Tibial nerve (tissue), 4 donors: ENCODE data around the gene TUFM. TPM values are rescaled to one million over a fixed set of nuclear protein-coding genes. Genes with fewer than 3 reads are reported as not detected.
"Not testable (repeated sequence)": the region's sequence is repeated elsewhere in the genome, so short reads cannot be mapped to it uniquely, and the experiment has no call there.

ENCODE experiments used
- DNase-seq, 2 donors: peaks; one replicate each; pipeline ENCODE4 v3.0.0-alpha.2; 2019; ENCODE audit warnings: low spot score in 2 of 2
- H3K27ac ChIP-seq, 4 donors: fragments of 200-600 bp; sonication (generic) in 3 of 4; one replicate each; pipeline ENCODE4 v1.5.1; 2017 to 2019; ENCODE audit warnings: mild to moderate bottlenecking in 1 of 4
- H3K27me3 ChIP-seq, 2 donors: fragments of 200-600 bp; sonication (generic) in 1 of 2; one replicate each; pipeline versions ENCODE4 v1.5.1 to v1.6.0; 2017 to 2019
- H3K36me3 ChIP-seq, 3 donors: fragments of 200-600 bp; sonication (generic); one replicate each; pipeline ENCODE4 v1.5.1; 2018 to 2019
- H3K4me1 ChIP-seq, 4 donors: fragments of 200-600 bp; sonication (generic) in 3 of 4; one replicate each; pipeline ENCODE4 v1.5.1; 2017 to 2019
- H3K4me3 ChIP-seq, 4 donors: fragments of 200-600 bp; sonication (generic) in 3 of 4; one replicate each; pipeline ENCODE4 v1.5.1; 2017 to 2019; ENCODE audit warnings: mild to moderate bottlenecking in 1 of 4, moderate library complexity in 1 of 4
- H3K9me3 ChIP-seq, 4 donors: fragments of 200-600 bp; sonication (generic) in 3 of 4; one replicate each; pipeline ENCODE4 v1.5.1; 2017 to 2019
- EP300 ChIP-seq, 2 donors: sonication (generic); formaldehyde crosslinking; IDR thresholded peaks; one replicate each; pipeline ENCODE4 v1.6.1; 2017; ENCODE audit warnings: antibody characterized with exemption in 2 of 2, mild to moderate bottlenecking in 1 of 2
- POLR2A ChIP-seq, 2 donors: fragments of 450-650 bp; IDR thresholded peaks; one replicate each; pipeline ENCODE4 v1.6.1; 2017; ENCODE audit warnings: antibody characterized with exemption in 2 of 2, mild to moderate bottlenecking in 2 of 2, moderate library complexity in 2 of 2
- WGBS, 2 donors: methylation state at CpG; one replicate each; pipeline ENCODE4 v1.1.5; 2018; 5-methylcytosine and 5-hydroxymethylcytosine counted together
- small RNA-seq: library from RNA; depleted of rRNA; stranded (forward); fragments of <200 nt; gene quantifications from one replicate; pipeline ENCODE3, GENCODE V24; 2016
- total RNA-seq, 4 donors: library from RNA; depleted of rRNA; stranded (reverse); fragments of >200 nt; gene quantifications; one replicate each; pipeline ENCODE4 v1.1.0, GENCODE V29; 2016
- TF ChIP-seq, protein P1 (sequence below), 5 experiments: fragments of 200-600 bp in 3 of 5; fragments of 450-650 bp in 2 of 5; sonication (generic) in 3 of 5; IDR thresholded peaks; one replicate each; pipeline ENCODE4 v1.5.1; 2016 to 2019; ENCODE audit warnings: antibody characterized with exemption in 5 of 5, mild to moderate bottlenecking in 3 of 5, moderate library complexity in 2 of 5

The TUFM gene
- total RNA-seq, 4 donors from 2014 or later = 88.1 to 136 (median 116) TPM

DNA sequence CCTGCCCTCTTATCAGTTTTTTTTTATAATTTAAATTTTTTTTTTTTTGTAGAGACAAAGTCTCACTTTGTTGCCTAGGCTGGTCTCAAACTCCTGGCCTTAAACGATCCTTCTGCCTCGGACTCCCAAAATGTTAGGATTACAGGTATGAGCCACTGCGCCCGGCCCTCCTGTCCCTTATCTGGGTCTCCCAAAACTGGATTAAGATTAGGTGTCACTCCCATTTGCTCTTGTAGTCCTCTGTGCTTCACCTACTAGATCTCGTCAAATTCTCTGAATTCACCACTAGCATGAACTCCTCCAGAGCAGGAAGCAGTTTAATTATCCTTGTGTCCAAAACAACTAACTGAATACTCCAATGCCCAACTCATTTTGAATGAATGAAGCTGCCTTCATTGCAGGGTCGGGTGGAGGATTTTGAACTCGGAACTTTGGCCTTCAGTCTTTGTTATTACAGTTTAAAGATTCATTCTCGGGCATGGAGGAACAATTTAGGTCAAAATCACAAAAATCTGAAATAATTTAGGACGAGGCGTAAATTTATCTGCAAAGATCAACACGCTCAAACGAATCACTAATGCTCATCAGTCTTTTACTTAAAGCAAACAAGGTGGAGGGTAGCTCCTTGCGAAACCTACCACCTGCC is 24.2 kb downstream of the TUFM start:
- DNase-seq = no peak
- no peaks in the 10 kb centered on the region for H3K27me3 ChIP-seq
- peaks cover 0 to 34% (median 12%) of the 10 kb centered on the region in 4 donors for H3K4me1 ChIP-seq
- 27 to 29% methylated on average over 13 of the region's 13 CpGs for WGBS, 2 donors
- H3K9me3 ChIP-seq = no peaks in the 10 kb centered on the region
- peak overlapping the region; percentile 97 to 100 (median 100) for H3K27ac ChIP-seq
- peak overlapping the region; percentile 96 to 100 (median 100) for H3K4me3 ChIP-seq
- H3K36me3 ChIP-seq = peaks cover 0 to 28% (median 8%) of the 10 kb centered on the region in 3 donors
- TF ChIP-seq POLR2A (IDR thresholded peaks at IDR 0.05) (no peak), EP300 (IDR thresholded peaks at IDR 0.05) (no peak)
- TF ChIP-seq, protein P1, sequence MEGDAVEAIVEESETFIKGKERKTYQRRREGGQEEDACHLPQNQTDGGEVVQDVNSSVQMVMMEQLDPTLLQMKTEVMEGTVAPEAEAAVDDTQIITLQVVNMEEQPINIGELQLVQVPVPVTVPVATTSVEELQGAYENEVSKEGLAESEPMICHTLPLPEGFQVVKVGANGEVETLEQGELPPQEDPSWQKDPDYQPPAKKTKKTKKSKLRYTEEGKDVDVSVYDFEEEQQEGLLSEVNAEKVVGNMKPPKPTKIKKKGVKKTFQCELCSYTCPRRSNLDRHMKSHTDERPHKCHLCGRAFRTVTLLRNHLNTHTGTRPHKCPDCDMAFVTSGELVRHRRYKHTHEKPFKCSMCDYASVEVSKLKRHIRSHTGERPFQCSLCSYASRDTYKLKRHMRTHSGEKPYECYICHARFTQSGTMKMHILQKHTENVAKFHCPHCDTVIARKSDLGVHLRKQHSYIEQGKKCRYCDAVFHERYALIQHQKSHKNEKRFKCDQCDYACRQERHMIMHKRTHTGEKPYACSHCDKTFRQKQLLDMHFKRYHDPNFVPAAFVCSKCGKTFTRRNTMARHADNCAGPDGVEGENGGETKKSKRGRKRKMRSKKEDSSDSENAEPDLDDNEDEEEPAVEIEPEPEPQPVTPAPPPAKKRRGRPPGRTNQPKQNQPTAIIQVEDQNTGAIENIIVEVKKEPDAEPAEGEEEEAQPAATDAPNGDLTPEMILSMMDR (IDR thresholded peaks at IDR 0.05) = no peak

DNA sequence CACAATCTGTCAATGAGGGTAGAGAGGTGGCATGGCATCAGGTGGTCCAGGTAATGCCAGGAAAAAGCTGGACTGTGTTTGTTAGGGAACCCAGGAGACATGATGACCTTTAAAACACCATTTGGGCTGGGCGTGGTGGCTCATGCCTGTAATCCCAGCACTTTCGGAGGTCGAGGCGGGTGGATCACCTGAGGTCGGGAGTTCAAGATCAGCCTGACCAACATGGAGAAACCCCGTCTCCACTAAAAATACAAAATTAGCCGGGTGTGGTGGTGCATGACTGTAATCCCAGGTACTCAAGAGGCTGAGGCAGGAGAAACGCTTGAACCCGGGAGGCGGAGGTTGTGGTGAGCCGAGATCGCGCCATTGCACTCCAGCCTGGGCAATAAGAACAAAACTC is 25.6 kb downstream of the TUFM start:
- Histone ChIP-seq H3K4me1 (peaks cover 0 to 26% (median 11%) of the 10 kb centered on the region in 4 donors), H3K36me3 (peaks cover 0 to 24% (median 0%) of the 10 kb centered on the region in 3 donors), H3K27ac (peak overlapping the region in 1 of 4 donors; percentile 40)
- not testable (repeated sequence) for H3K9me3 ChIP-seq, H3K27me3 ChIP-seq, DNase-seq, H3K4me3 ChIP-seq
- WGBS, 2 donors = 92 to 97% methylated on average over 13 of the region's 13 CpGs

DNA sequence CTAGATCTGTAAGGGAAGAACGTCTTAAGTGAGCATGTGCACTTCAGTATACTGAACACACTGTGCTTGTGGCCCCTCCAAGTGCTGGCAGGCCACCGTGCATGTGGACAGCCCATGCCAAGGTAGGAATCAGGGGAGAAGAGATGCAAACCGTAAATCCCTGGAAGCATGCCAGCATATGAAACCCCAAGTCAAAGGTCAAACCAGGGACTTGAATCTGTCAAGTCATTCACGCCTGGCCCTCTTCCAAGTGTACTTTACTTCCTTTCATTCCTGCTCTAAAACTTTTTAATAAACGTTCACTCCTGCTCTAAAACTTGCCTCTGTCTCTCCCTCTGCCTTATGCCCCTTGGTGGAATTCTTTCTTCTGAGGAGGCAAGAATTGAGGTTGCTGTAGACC is 26.1 kb downstream of the TUFM start:
- Histone ChIP-seq H3K27ac (peak overlapping the region in 1 of 4 donors; percentile 40), H3K4me3 (no peak overlapping the region), H3K36me3 (peaks cover 0 to 21% (median 0%) of the 10 kb centered on the region in 3 donors), H3K27me3 (no peaks in the 10 kb centered on the region), H3K4me1 (peaks cover 0 to 20% (median 5%) of the 10 kb centered on the region in 4 donors), H3K9me3 (no peaks in the 10 kb centered on the region)
- no peak for TF ChIP-seq POLR2A (IDR thresholded peaks at IDR 0.05)
- no peak for DNase-seq
- WGBS, 2 donors = 65% methylated on average over 5 of the region's 5 CpGs

DNA sequence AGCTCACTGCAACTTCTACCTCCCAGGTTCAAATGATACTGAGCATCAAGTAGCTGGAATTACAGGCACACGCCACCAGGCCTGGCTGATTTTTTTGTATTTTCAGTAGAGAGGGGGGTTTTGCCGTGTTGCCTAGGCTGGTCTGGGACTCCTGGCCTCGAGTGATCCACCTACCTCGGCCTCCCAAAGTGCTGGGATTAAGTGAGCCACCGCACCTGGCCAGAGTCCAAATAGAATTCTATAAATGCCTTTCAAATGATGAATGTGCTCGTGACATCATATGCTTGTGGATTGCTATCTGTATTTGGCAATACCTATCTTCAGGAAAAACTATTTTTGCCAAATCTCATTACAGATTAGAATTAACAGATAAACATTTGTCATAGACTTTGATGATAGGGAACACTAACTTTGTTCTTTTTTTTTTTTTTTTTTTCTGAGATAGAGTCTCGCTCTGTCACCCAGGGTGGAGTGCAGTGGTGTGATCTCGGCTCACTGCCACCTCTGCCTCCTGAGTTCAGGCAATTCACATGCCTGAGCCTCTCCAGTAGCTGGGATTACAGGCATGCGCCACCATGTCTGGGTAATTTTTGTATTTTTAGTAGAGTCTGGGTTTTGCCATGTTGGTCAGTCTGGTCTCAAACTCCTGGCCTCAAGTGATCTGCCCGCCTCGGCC is 38.6 kb downstream of the TUFM start:
- not testable (repeated sequence) for DNase-seq, H3K27ac ChIP-seq, H3K9me3 ChIP-seq, H3K4me1 ChIP-seq, H3K4me3 ChIP-seq, H3K27me3 ChIP-seq, H3K36me3 ChIP-seq
- no CpG with 5 or more reads among the region's 11 CpGs for WGBS, 2 donors

DNA sequence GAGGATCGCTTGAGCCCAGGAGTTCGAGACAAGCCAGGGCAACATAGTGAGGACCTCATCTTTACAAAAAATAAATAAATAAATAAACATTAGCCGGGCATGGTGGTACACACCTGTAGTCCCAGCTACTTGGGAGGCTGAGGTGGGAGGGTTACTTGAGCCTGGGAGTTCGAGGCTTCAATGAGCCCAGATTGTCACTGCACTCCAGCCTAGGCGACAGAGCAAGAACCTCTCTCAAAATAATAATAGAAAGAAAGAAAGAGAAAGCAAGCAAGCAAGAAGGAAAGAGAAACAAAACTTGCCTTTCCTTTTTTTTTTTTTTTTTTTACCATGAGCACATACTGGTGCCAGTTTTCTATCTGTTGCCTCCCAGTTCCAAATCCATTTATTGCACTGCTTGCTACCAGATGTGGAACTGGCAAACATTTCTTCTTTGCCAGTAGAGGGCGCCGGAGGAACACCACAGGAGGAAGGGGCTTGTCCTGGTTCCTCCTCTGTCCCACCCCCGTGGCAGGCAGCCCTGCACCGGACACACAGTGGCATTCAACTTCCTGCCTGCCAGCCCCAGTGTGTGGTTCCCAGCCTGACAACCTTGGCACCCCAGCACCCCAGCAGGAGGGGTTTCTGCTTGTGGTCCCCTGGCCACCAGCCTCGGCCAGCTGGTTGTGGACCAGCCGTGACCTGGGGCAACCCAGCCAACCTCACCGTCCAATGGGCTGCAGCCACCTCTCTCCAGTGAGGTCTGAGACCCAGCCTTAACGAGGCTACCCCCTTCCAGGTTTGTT is 43.7 kb downstream of the TUFM start:
- H3K27me3 ChIP-seq, H3K9me3 ChIP-seq, H3K36me3 ChIP-seq, H3K4me1 ChIP-seq: not testable (repeated sequence)
- TF ChIP-seq, protein P1 (IDR thresholded peaks at IDR 0.05) = peak in 3 of 5 experiments; percentile 18 to 55 (median 27)
- WGBS, 2 donors = 45 to 65% methylated on average over 5 to 7 of the region's 13 CpGs
- H3K4me3 ChIP-seq = peak overlapping the region in 1 of 4 donors; percentile 28
- H3K27ac ChIP-seq = peak overlapping the region in 1 of 4 donors; percentile 60
- DNase-seq = peak in 1 of 2 donors; percentile 48

Small RNA genes lying within 50 kb of the gene (small RNA-seq; reads per million reads assigned to genes)
- gene RF00416 = not detected

Other genes with a start within 250 kb of the TUFM start
- 10 to 100 TPM in 1 of 4 donors, 1 to 10 TPM in 2, not detected in 1; 2.4 to 11.8 (median 6.1) TPM for gene SULT1A2, start 249.3 kb downstream of the TUFM start, total RNA-seq
- 10 to 100 TPM; 30.9 to 59.8 (median 43.7) TPM for gene SULT1A1, start 236.3 kb downstream of the TUFM start, total RNA-seq
- gene NPIPB8, start 208.3 kb downstream of the TUFM start, total RNA-seq = 1 to 10 TPM in 2 of 4 donors, not detected in 2; 1.3 to 2.4 TPM
- 100 to 1,000 TPM; 158 to 275 (median 197) TPM for gene EIF3C, start 134.9 kb downstream of the TUFM start, total RNA-seq
- 10 to 100 TPM in 2 of 4 donors, 1 to 10 TPM in 2; 8.4 to 15.9 (median 10.9) TPM for gene NPIPB9, start 94.6 kb downstream of the TUFM start, total RNA-seq
- 100 to 1,000 TPM in 1 of 4 donors, 10 to 100 TPM in 3; 57.6 to 121 (median 87.7) TPM for gene ATXN2L, start 23.3 kb downstream of the TUFM start, total RNA-seq
- 10 to 100 TPM; 33.7 to 44.8 (median 43.0) TPM for gene SH2B1, start 17.5 kb upstream of the TUFM start, total RNA-seq
- under 1 TPM; 0.20 to 0.90 (median 0.21) TPM for gene ATP2A1, start 32.1 kb upstream of the TUFM start, total RNA-seq
- 10 to 100 TPM; 30.3 to 57.0 (median 32.4) TPM for gene RABEP2, start 78.9 kb upstream of the TUFM start, total RNA-seq
- gene CD19, start 85.6 kb upstream of the TUFM start, total RNA-seq = 1 to 10 TPM in 1 of 4 donors, under 1 TPM in 1, not detected in 2; 0.59 to 1.3 TPM
- gene NFATC2IP, start 104.6 kb upstream of the TUFM start, total RNA-seq = 10 to 100 TPM; 32.1 to 34.5 (median 34.0) TPM
- gene SPNS1, start 128.4 kb upstream of the TUFM start, total RNA-seq = 10 to 100 TPM in 3 of 4 donors, 1 to 10 TPM in 1; 9.8 to 38.4 (median 25.6) TPM
- 10 to 100 TPM in 3 of 4 donors, 1 to 10 TPM in 1; 9.4 to 15.3 (median 12.4) TPM for gene LAT, start 138.7 kb upstream of the TUFM start, total RNA-seq